H1 (cell line): Measurements from ENCODE around the gene DAB2IP. TPM values are rescaled to one million over a fixed set of nuclear protein-coding genes. Genes with fewer than 3 reads are reported as not detected.
A peak's percentile ranks its signal among the peaks of the same experiment; 100 is the strongest.

ENCODE experiments used
- CTCF ChIA-PET: fragments of 300-600 bp; sonication (Branson Sonifier 250); formaldehyde crosslinking; loops from one replicate; lab custom pipeline; 2021; ENCODE audit not compliant: partially characterized antibody; lab: Charles Lee
- POLR2A ChIA-PET: fragments of 300-600 bp; sonication (Branson Sonifier 250); formaldehyde crosslinking; loops from one replicate; lab custom pipeline; 2021; ENCODE audit warnings: inconsistent platforms; ENCODE audit not compliant: partially characterized antibody; lab: Charles Lee
- DNase-seq, 2 experiments: peaks; one replicate each; pipeline versions ENCODE4 v3.0.0 to v3.0.0-alpha.2; 2010 to 2022; ENCODE audit warnings: low spot score in 2 of 2, low read depth in 1 of 2, mixed read lengths in 1 of 2
- FAIRE-seq: peaks from 2 replicates; lab custom pipeline; 2011; peaks lifted over from hg19 to GRCh38; lab: Jason Lieb, UNC
- H2AFZ ChIP-seq: 2 replicates; pipeline ENCODE4 v1.8.1; 2012; ENCODE audit warnings: low read length, inconsistent platforms
- H2AK5ac ChIP-seq: 2 replicates; pipeline ENCODE4 v1.6.1; 2013; ENCODE audit warnings: low read depth, low read length
- H2BK120ac ChIP-seq: replicated peaks from 2 replicates; pipeline ENCODE3; 2013; ENCODE audit warnings: low read depth, low read length, inconsistent platforms
- H2BK12ac ChIP-seq: 2 replicates; pipeline ENCODE4 v1.6.1; 2013; ENCODE audit warnings: low read depth, low read length
- H2BK15ac ChIP-seq: 2 replicates; pipeline ENCODE4 v1.6.1; 2013; ENCODE audit warnings: low read length
- H2BK20ac ChIP-seq: 2 replicates; pipeline ENCODE4 v1.6.1; 2013; ENCODE audit warnings: low read length
- H2BK5ac ChIP-seq: 2 replicates; pipeline ENCODE4 v1.6.1; 2013; ENCODE audit warnings: low read depth, low read length
- H3K14ac ChIP-seq: 2 replicates; pipeline ENCODE4 v1.6.1; 2013; ENCODE audit warnings: inconsistent platforms; ENCODE audit not compliant: insufficient read length
- H3K18ac ChIP-seq: 2 replicates; pipeline ENCODE4 v1.6.1; 2013; ENCODE audit warnings: low read length; ENCODE audit errors: extremely low read depth
- H3K23ac ChIP-seq: 2 replicates; pipeline ENCODE4 v1.6.1; 2013; ENCODE audit warnings: inconsistent platforms; ENCODE audit not compliant: insufficient read length
- H3K23me2 ChIP-seq: 2 replicates; pipeline ENCODE4 v1.6.1; 2013; ENCODE audit warnings: low read depth, low read length
- H3K27ac ChIP-seq: 2 replicates; pipeline ENCODE4 v1.6.1; 2011; ENCODE audit warnings: low read depth, low read length, inconsistent platforms
- H3K27me3 ChIP-seq, 4 experiments: replicated peaks in 1 of 4; 1 replicate in 1 of 4; 2 replicates in 3 of 4; pipeline versions ENCODE4 v1.6.1 to v1.8.1; 2011 to 2013; ENCODE audit warnings: low read length in 3 of 4, mild to moderate bottlenecking in 3 of 4, inconsistent platforms in 2 of 4, mixed read lengths in 2 of 4, moderate library complexity in 1 of 4; ENCODE audit not compliant: control insufficient read depth in 3 of 4, insufficient read depth in 3 of 4; ENCODE audit errors: extremely low read depth in 1 of 4
- H3K36me3 ChIP-seq, 4 experiments: 2 replicates each; pipeline versions ENCODE4 v1.6.1 to v1.8.1; 2011 to 2013; ENCODE audit warnings: mild to moderate bottlenecking in 4 of 4, low read length in 3 of 4, moderate library complexity in 2 of 4, control low read depth in 1 of 4, inconsistent platforms in 1 of 4; ENCODE audit not compliant: insufficient read depth in 4 of 4, control insufficient read depth in 2 of 4
- H3K4ac ChIP-seq: replicated peaks from 2 replicates; pipeline ENCODE3; 2013; ENCODE audit warnings: low read length, low read depth, mixed read lengths, inconsistent platforms; ENCODE audit not compliant: insufficient read length
- H3K4me1 ChIP-seq, 4 experiments: replicated peaks in 1 of 4; 1 replicate in 1 of 4; 2 replicates in 3 of 4; pipeline versions ENCODE4 v1.6.1 to v1.8.1; 2011 to 2013; ENCODE audit warnings: low read length in 3 of 4, inconsistent platforms in 2 of 4, mixed read lengths in 1 of 4; ENCODE audit not compliant: insufficient read depth in 4 of 4, control insufficient read depth in 3 of 4
- H3K4me2 ChIP-seq, 2 experiments: 2 replicates each; pipeline versions ENCODE4 v1.6.1 to v1.8.1; 2011 to 2013; ENCODE audit warnings: low read depth in 2 of 2, low read length in 2 of 2, control low read depth in 1 of 2, inconsistent platforms in 1 of 2, mild to moderate bottlenecking in 1 of 2; ENCODE audit not compliant: insufficient read depth in 1 of 2
- H3K4me3 ChIP-seq, 4 experiments: fragments of 200-600, 300-600 bp in 1 of 4; sonication (generic), shearing (Covaris generic), sonication (Bioruptor Twin) in 1 of 4; 2 replicates each; pipeline versions ENCODE4 v1.5.1 to v1.8.1; 2011 to 2016; ENCODE audit warnings: low read length in 4 of 4, low read depth in 3 of 4, control low read depth in 2 of 4, inconsistent platforms in 2 of 4, mild to moderate bottlenecking in 2 of 4, mixed read lengths in 1 of 4, moderate library complexity in 1 of 4; ENCODE audit not compliant: insufficient read depth in 2 of 4; ENCODE audit errors: extremely low read depth in 1 of 4
- H3K56ac ChIP-seq: replicated peaks from 2 replicates; pipeline ENCODE3; 2013; ENCODE audit warnings: low read depth, mild to moderate bottlenecking, mixed read lengths, low read length, inconsistent platforms; ENCODE audit not compliant: insufficient read length
- H3K79me1 ChIP-seq: 2 replicates; pipeline ENCODE4 v1.6.1; 2013; ENCODE audit warnings: low read depth, low read length, control low read depth
- H3K79me2 ChIP-seq, 2 experiments: 2 replicates each; pipeline versions ENCODE4 v1.6.1 to v1.8.1; 2012 to 2013; ENCODE audit warnings: low read length in 2 of 2, mild to moderate bottlenecking in 2 of 2, inconsistent platforms in 1 of 2; ENCODE audit not compliant: insufficient read depth in 2 of 2, control insufficient read depth in 1 of 2
- H3K9ac ChIP-seq, 4 experiments: replicated peaks in 1 of 4; 1 replicate in 1 of 4; 2 replicates in 3 of 4; pipeline versions ENCODE4 v1.6.1 to v1.8.1; 2011 to 2013; ENCODE audit warnings: low read depth in 3 of 4, low read length in 3 of 4, control low read depth in 2 of 4, mild to moderate bottlenecking in 2 of 4, moderate library complexity in 2 of 4, inconsistent platforms in 1 of 4; ENCODE audit errors: extremely low read depth in 1 of 4
- H3K9me3 ChIP-seq, 2 experiments: 2 replicates each; pipeline versions ENCODE4 v1.6.1 to v1.8.1; 2012 to 2013; ENCODE audit warnings: mild to moderate bottlenecking in 2 of 2, moderate library complexity in 2 of 2, control low read depth in 1 of 2, inconsistent platforms in 1 of 2, low read depth in 1 of 2, low read length in 1 of 2, mixed read lengths in 1 of 2; ENCODE audit not compliant: insufficient read depth in 2 of 2
- H4K20me1 ChIP-seq, 2 experiments: replicated peaks in 1 of 2; 2 replicates each; pipeline versions ENCODE3 to v1.8.1; 2011 to 2013; ENCODE audit warnings: inconsistent platforms in 2 of 2, low read length in 2 of 2, mild to moderate bottlenecking in 1 of 2; ENCODE audit not compliant: insufficient read depth in 2 of 2, control insufficient read depth in 1 of 2
- H4K5ac ChIP-seq: 2 replicates; pipeline ENCODE4 v1.6.1; 2013; ENCODE audit warnings: low read length, low read depth, mixed read lengths, inconsistent platforms; ENCODE audit not compliant: insufficient read length
- H4K8ac ChIP-seq: 2 replicates; pipeline ENCODE4 v1.8.0; 2013; ENCODE audit warnings: mild to moderate bottlenecking, moderate library complexity, low read length, inconsistent platforms; ENCODE audit not compliant: insufficient read depth; ENCODE audit errors: extremely low read depth
- H4K91ac ChIP-seq: replicated peaks from 2 replicates; pipeline ENCODE3; 2013; ENCODE audit warnings: low read length, mixed read lengths, inconsistent platforms; ENCODE audit not compliant: insufficient read length
- BRCA1 ChIP-seq: IDR thresholded peaks from 2 replicates; pipeline ENCODE4 v1.6.1; 2012; ENCODE audit warnings: low read depth, low read length, improper control_type of control experiment
- CHD2 ChIP-seq: IDR thresholded peaks from 2 replicates; pipeline ENCODE4 v1.6.1; 2012; ENCODE audit warnings: low read length, improper control_type of control experiment
- EGR1 ChIP-seq: IDR thresholded peaks from 2 replicates; pipeline ENCODE4 v1.6.1; 2011; ENCODE audit warnings: low read depth, low read length, borderline replicate concordance
- GABPA ChIP-seq: IDR thresholded peaks from 2 replicates; pipeline ENCODE4 v1.6.1; 2011; ENCODE audit warnings: mild to moderate bottlenecking, low read length, moderate library complexity, borderline replicate concordance; ENCODE audit not compliant: insufficient read depth
- KDM4A ChIP-seq: IDR thresholded peaks from one replicate; pipeline ENCODE4 v1.7.1; 2012; ENCODE audit warnings: low read depth, mild to moderate bottlenecking, moderate library complexity, low read length, inconsistent platforms; ENCODE audit not compliant: severe bottlenecking
- MAX ChIP-seq: IDR thresholded peaks from 2 replicates; pipeline ENCODE4 v1.6.1; 2012; ENCODE audit warnings: inconsistent platforms
- NANOG ChIP-seq: IDR thresholded peaks from 2 replicates; pipeline ENCODE4 v1.6.1; 2011; ENCODE audit warnings: low read length, low read depth, mild to moderate bottlenecking, inconsistent platforms; ENCODE audit not compliant: insufficient read depth, poor library complexity, severe bottlenecking
- POU5F1 ChIP-seq: IDR thresholded peaks from 2 replicates; pipeline ENCODE4 v1.6.1; 2011; ENCODE audit warnings: low read depth, mild to moderate bottlenecking, low read length, moderate library complexity
- SIRT6 ChIP-seq: IDR thresholded peaks from one replicate; pipeline ENCODE4 v1.7.1; 2012; ENCODE audit warnings: low read length, inconsistent platforms
- WGBS, 2 experiments: shearing (Covaris generic) in 1 of 2; methylation state at CpG; one replicate each; pipeline versions ENCODE4 v1.1.6 to v1.1.7; 2013 to 2015; ENCODE audit warnings: low lambda C conversion rate in 2 of 2, mixed read lengths in 2 of 2, inconsistent platforms in 1 of 2, low coverage in 1 of 2, missing lambda C conversion rate in 1 of 2; ENCODE audit not compliant: insufficient replicate concordance in 2 of 2, insufficient coverage in 1 of 2, insufficient read length in 1 of 2; ENCODE audit errors: extremely low coverage in 1 of 2, missing lambda C conversion rate in 1 of 2; 5-methylcytosine and 5-hydroxymethylcytosine counted together
- polyA plus RNA-seq, 7 experiments: library from polyadenylated mRNA; depleted of rRNA in 3 of 7; stranded (reverse) in 5 of 7; unstranded in 2 of 7; fragments of >200 nt in 5 of 7; fragments of 200-250 nt in 2 of 7; gene quantifications; 1 replicate in 5 of 7; 2 replicates in 1 of 7; 4 replicates in 1 of 7; pipeline versions ENCODE4 v1.2.1 to v1.2.3, GENCODE V29; 2011 to 2013; ENCODE audit warnings: missing spikeins in 2 of 7, mixed read lengths in 2 of 7
- total RNA-seq: library from RNA; stranded (reverse); fragmentation: NEBNext Ultra II Directional; extraction: Animal tissue kit (Norgen Biotek cat#: 25700); gene quantifications from 2 replicates; pipeline ENCODE4 v1.2.1, GENCODE V29; 2021

Gene DAB2IP
- total and polyA plus RNA-seq, 2 of the 8 experiments (the other 6 are each of a cell fraction or from before 2014, with no cell fraction given) = 19.7 to 39.5 TPM

GRCh38 chr9:121830441-121831140, 179.2 kb downstream of the DAB2IP start:
- no peak overlapping the region for H3K56ac ChIP-seq
- H3K27ac ChIP-seq = no peak overlapping the region
- no peaks in the 10 kb centered on the region for H3K27me3 ChIP-seq
- no peak overlapping the region for H3K4me3 ChIP-seq
- no peak overlapping the region for H2BK120ac ChIP-seq
- H3K9ac ChIP-seq = no peak overlapping the region
- H3K79me2 ChIP-seq = no peaks in the 10 kb centered on the region
- H4K20me1 ChIP-seq = no peaks in the 10 kb centered on the region
- no peak overlapping the region for H2AK5ac ChIP-seq
- H3K4me1 ChIP-seq = no peaks in the 10 kb centered on the region; a peak in 1 of 7 replicates
- no peak overlapping the region for H2BK20ac ChIP-seq
- H3K4me2 ChIP-seq = no peak overlapping the region
- no peak overlapping the region for H2BK5ac ChIP-seq
- no peaks in the 10 kb centered on the region for H3K36me3 ChIP-seq
- no peak overlapping the region for H4K5ac ChIP-seq
- H3K9me3 ChIP-seq = no peaks in the 10 kb centered on the region
- WGBS, 2 experiments = 94% methylated on average over 3 of the region's 3 CpGs; no CpG with 5 or more reads in 1 of the 2 experiments
- H4K8ac ChIP-seq = no peak overlapping the region
- H4K91ac ChIP-seq = no peak overlapping the region
- no peak for FAIRE-seq
- DNase-seq = peak in 1 of 2 experiments; percentile 17
- no peak overlapping the region for H3K23ac ChIP-seq
- TF ChIP-seq NANOG (no peak), KDM4A (no peak), GABPA (no peak), SIRT6 (no peak), MAX (no peak), BRCA1 (no peak), EGR1 (no peak), POU5F1 (no peak), CHD2 (no peak)
- no peak overlapping the region for H3K4ac ChIP-seq
- ChIA-PET POLR2A (no interaction called here), CTCF (interaction anchor here (0.9 to 1.4 kb wide), 2 partner anchors 15 to 31 kb away, joined by 3 read pairs; no protein-coding TSS in a partner anchor)
- H3K14ac ChIP-seq = no peak overlapping the region
- no peaks in the 10 kb centered on the region for H3K23me2 ChIP-seq
- no peak overlapping the region for H2AFZ ChIP-seq
- H2BK15ac ChIP-seq = no peak overlapping the region
- no peaks in the 10 kb centered on the region for H3K79me1 ChIP-seq
- no peak overlapping the region for H3K18ac ChIP-seq
- H2BK12ac ChIP-seq = no peak overlapping the region
